HG03139 (cell line): ENCODE measurements around the gene PLEKHG4.

Experiments
- ATAC-seq: cut with Tn5 transposase; IDR thresholded peaks from one replicate; pipeline ENCODE4 v1.9.1; 2021; ENCODE audit not compliant: unreplicated experiment

PLEKHG4 gene

DNA sequence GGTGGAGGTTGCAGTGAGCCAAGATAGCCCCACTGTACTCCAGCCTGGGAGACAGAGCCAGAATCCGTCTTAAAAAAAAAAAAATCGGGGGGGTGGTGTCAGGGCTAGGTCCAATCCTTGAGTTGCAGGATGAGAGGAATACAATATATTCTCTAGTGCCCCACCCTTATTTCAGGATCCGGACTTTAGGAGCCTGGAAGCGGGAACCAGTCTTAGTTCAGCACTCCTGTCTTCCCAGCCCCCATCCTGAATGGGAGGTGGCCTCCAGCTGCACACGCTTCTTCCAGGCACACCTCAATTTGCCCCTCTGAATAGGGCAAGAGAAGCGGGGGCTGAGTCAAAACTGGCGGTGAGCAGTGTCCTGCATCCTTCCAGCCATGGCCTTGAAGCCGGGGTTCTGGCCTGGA, 33.7 kb upstream of the PLEKHG4 start:
- ATAC-seq = no peak

- ATAC-seq = peak; percentile 20
Observed at GRCh38 chr16:67246081-67246755, 33.1 kb upstream of the PLEKHG4 start.

GRCh38 chr16:67246756-67247191, 32.6 kb upstream of the PLEKHG4 start:
- no peak for ATAC-seq

DNA sequence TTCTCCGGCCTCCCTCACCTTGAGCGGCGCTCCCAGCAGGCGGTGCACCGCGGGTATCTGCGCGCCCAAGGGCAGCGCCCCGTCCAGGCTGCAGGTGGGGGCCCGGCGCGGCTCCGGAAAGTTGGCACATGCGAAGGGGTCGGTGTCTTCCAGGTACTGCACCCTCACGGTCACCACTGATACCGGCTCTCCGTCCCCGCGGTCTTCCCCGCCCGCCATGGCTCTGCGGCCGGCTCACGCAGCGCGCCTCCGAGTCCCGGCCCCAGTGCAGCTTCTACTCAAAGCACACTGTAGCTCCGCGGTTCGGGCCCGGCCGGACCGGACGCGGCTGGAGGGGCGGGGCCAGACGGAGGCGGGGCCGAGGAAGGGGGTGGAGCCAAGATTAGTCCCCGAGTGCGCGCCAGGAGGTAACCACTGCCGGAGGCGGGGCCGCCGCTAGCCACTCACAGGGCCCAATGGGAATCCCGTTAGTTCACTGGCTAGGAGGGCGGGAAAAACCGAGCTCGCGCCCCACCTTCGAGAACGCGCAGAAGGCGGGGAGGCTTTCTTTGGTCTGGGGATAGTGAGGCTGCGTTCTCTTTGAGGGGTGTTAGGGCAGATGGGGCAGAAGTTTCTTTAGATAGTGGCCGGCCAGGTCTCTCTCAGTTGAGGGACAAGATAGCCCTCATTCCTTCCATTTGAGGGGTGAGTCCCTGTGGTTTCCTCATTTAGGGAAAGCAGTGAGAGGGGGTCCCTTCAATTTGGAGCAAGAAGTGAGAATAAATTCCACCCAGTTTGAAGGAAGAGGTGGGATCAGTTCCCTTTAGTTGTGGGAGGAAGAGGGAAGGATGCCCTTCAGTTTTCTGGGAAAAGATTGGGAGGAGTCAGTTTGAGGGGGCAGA, 31.9 kb upstream of the PLEKHG4 start, which contains the start of gene FHOD1:
TSS of gene FHOD1 (minus strand) at position 290 of the 881 bp plus-strand sequence. CDS start at position 219, 71 bp downstream.
- ATAC-seq = peak; percentile 40

DNA sequence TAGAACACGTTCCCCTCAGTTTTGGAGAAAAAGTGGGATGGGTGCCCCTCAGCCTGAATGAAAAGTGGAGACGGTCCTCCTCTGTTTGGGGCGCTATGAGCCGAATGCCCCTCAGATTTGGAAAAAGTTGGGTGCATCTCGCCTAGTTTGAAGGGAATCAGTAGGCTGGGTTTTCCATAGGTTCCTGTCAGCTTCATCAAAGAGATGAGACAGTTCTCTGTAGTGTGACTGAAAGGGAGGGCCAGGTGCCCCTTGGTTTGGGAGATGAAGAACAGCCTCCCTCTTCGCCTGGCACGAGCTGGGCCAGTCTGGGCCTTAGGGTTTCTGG, 31.3 kb upstream of the PLEKHG4 start:
- ATAC-seq = no peak

GRCh38 chr16:67248401-67249177, 30.7 kb upstream of the PLEKHG4 start, which contains the start of gene SLC9A5:
TSS of gene SLC9A5 (plus strand) at chr16:67248979. CDS start at chr16:67249015, 36 bp downstream.
- no peak for ATAC-seq

DNA sequence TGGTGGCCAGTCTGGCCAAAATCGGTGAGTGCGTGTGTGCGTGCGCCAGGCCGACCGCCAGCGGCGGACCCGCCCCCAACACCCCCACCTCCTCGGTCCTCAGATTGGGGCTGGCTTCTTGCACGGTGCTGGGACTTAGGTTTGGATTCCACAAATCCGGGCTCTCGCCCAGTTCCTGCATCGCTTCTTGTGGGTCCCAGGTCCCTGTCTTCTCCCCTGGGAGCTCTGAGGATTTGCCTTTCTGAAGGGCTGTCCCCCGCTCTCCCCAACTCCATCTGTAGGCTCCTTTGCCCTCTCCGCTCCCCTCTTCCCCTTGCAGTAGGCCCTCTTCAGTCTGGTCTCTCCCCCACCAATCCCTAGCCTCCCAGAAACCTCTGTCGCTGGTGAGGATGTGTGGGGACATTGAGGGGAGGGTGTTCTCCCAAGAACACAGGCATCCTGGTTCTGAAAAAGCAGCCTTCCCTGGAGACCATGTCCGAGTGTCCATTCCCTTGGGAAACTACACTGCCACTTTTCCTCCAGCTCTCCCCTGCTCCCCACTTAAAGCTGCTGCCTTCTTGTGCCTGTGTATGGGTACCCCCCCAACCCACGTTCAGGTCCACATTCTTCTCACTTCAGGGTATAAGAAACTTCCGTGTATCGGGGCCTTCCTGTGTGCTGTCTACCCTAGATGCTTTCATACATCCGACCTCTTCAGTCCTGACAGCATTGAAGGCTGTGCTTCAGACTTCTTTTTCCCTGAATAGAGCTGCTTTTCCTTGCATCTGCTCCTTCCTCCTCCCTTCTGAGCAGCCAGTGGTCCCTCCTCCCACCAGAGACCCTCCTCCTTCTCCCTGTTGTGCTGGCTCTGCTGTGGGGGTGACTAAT, 29.9 kb upstream of the PLEKHG4 start:
- no peak for ATAC-seq

DNA sequence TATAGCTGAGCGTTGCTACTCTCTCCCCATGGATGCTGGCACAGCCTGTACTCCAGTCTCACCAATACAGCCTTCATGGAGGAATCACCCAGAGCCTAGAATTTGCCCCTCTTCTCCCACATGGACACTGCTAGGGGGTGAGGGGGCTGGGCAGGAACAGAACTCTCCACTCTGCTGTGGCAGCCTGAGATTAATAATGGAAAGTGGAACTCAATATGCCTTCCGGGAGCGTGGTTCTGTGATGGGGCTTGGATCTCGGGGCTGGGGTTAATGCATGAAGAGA, 29.3 kb upstream of the PLEKHG4 start:
- no peak for ATAC-seq

GRCh38 chr16:67252609-67253497, 26.5 kb upstream of the PLEKHG4 start:
- no peak for ATAC-seq

DNA sequence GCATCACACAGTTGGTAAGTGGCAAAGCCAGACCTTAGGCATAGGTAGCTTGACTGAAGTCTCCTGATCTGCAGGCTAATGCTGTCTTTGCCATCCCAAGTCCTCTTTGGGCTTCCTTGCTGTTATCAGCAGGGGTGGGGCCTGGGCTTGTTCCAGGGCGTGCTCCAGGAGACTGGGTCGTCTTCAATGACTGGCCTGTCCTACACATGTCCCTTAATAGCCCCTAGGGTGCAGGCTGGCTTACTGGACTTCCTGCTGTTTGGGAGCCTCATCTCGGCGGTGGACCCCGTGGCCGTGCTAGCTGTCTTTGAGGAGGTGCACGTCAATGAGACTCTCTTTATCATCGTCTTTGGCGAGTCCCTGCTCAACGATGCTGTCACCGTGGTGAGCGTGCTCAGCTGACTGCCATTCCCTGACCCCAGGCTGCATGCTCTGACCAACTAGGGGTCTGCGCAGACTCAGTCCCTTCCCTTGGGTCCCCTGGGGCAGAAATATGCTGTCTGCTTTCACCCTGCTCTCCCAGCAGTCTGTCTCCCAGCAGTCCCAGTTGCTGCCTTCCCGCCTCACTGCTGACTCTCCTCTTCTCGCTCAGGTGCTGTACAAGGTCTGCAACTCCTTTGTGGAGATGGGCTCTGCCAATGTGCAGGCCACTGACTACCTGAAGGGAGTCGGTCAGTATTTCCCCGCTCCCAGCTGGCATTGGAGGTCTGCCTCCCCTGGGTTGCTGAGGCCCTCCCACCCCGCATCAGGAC, 24.4 kb upstream of the PLEKHG4 start:
- no peak for ATAC-seq

GRCh38 chr16:67255553-67256221, 23.6 kb upstream of the PLEKHG4 start:
- ATAC-seq = no peak

DNA sequence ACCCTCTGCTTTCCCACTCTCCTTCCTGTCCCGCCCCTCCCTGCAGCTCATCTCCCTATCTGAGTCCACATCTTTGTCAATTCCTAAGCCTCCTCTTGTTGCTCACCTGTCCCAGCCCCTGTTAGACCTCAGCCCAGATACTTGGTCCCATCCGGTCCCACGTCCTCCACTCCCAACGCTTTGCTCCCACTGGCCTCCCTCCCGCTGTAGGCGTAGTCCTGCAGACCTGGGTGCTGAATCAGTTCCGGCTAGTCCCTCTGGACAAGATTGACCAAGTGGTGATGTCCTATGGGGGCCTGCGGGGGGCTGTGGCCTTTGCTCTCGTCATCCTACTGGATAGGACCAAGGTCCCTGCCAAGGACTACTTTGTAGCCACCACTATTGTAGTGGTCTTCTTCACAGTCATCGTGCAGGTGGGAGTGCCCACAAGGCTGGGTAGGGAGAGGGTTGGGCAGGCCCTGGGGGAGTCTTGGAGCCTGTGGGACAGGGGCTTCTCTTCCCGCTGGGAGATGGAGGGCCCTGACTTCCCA, 22.6 kb upstream of the PLEKHG4 start:
- no peak for ATAC-seq

GRCh38 chr16:67257486-67258160, 21.7 kb upstream of the PLEKHG4 start:
- ATAC-seq = no peak

DNA sequence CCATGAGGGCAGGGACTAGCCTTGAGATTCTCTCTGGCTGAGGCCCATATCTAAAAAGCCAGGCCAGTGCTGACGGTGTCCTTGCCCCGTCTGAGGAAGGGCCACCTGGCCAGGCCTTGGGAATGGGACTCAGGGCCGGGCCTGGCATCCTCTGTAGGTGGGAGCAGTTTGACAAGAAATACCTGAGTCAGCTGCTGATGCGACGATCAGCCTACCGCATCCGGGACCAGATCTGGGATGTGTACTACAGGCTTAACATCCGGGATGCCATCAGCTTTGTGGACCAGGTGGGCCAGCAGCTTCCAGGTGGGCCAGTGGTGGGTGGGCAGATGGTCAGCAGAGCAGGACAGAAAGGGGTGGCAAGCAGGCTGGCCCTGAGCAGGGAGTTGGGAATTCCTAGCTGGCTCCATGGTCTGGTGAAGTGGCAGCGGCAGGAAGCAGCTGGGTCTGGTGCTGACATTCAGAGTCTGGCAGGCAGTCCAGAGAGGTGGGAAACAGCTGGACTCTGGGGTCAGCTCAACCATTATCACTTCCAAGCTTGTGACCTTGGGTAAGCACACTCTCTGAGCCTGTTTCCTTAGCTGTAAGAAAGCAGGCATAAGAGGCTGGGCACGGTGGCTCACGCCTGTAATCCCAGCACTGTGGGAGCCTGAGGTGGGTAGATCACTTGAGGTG, 21.0 kb upstream of the PLEKHG4 start:
- no peak for ATAC-seq

DNA sequence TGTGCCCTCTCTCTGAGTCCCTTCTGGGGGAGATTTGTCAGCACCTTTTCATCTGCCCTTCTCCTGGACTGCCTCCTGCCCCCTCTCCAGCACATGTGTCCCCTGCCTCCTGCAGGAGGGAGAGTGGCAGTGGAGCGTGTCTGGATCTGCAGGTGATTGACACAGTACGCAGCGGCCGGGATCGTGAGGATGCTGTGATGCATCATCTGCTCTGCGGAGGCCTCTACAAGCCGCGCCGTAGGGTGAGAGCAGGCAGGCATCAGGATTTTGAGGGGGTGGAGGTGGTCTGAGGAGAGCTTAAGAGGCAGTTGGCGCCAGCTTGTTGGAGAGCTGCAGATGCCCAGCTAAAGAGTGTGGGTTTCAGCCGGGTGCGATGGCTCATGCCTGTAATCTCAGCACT, 19.6 kb upstream of the PLEKHG4 start:
- no peak for ATAC-seq

GRCh38 chr16:67260426-67261063, 18.8 kb upstream of the PLEKHG4 start:
- ATAC-seq = no peak

GRCh38 chr16:67263201-67263600, 16.1 kb upstream of the PLEKHG4 start:
- no peak for ATAC-seq
